Endothelial cell (in vitro differentiated cells): ENCODE measurements around the gene CMTM6. TPM values are rescaled to one million over a fixed set of nuclear protein-coding genes. Genes with fewer than 3 reads are reported as not detected.

Source experiments
- DNase-seq: peaks from one replicate; pipeline ENCODE4 v3.0.0; 2021; ENCODE audit warnings: low spot score
- H3K27ac Mint-ChIP-seq: one replicate; pipeline ENCODE4 v1.8.0; 2021; ENCODE audit warnings: mixed read lengths, inconsistent platforms; ENCODE audit not compliant: unreplicated experiment
- H3K27me3 Mint-ChIP-seq: one replicate; pipeline ENCODE4 v1.8.0; 2021; ENCODE audit warnings: mild to moderate bottlenecking, moderate library complexity, mixed read lengths, inconsistent platforms; ENCODE audit not compliant: unreplicated experiment
- H3K36me3 Mint-ChIP-seq: one replicate; pipeline ENCODE4 v1.8.0; 2021; ENCODE audit warnings: mild to moderate bottlenecking, low read depth, mixed read lengths, inconsistent platforms; ENCODE audit not compliant: unreplicated experiment
- H3K4me1 Mint-ChIP-seq: one replicate; pipeline ENCODE4 v1.8.0; 2021; ENCODE audit warnings: mild to moderate bottlenecking, mixed read lengths, inconsistent platforms; ENCODE audit not compliant: unreplicated experiment
- H3K4me3 Mint-ChIP-seq: one replicate; pipeline ENCODE4 v1.8.0; 2021; ENCODE audit warnings: mild to moderate bottlenecking, mixed read lengths, inconsistent platforms; ENCODE audit not compliant: unreplicated experiment
- H3K9me3 Mint-ChIP-seq: one replicate; pipeline ENCODE4 v1.8.0; 2021; ENCODE audit warnings: mixed read lengths, inconsistent platforms; ENCODE audit not compliant: unreplicated experiment
- total RNA-seq: library from RNA; stranded (reverse); fragmentation: NEBNext Ultra II Directional; extraction: Animal tissue kit (Norgen Biotek cat#: 25700); gene quantifications from one replicate; pipeline ENCODE4 v1.2.1, GENCODE V29; 2021; ENCODE audit not compliant: unreplicated experiment
- TF ChIP-seq, protein P1 (sequence below): fragments of 200-600 bp; sonication (generic); IDR thresholded peaks from one replicate; pipeline ENCODE4 v1.5.0; 2021; ENCODE audit warnings: antibody characterized with exemption; ENCODE audit not compliant: unreplicated experiment

CMTM6 gene
- total RNA-seq, 1 donor from 2014 or later = 59.9 TPM

DNA sequence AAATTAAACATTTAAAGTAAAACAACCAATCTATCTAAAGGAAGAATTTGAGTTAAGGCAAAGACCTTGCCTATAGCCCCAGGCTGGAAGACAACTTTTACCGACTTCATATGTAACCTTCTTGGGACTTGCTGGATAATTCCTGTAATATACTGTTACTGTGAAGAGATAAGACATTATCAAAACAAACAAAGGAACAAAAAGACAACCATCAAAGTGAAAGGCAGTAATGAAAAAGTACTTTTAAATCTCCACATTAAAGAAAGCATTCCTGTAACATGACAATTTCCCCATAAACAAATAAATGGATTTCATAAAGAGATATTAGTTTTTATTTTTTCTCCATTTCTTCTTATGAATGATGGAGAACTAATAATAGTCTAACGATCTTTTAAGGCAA, 2.4 kb downstream of the CMTM6 start:
- TF ChIP-seq, protein P1, sequence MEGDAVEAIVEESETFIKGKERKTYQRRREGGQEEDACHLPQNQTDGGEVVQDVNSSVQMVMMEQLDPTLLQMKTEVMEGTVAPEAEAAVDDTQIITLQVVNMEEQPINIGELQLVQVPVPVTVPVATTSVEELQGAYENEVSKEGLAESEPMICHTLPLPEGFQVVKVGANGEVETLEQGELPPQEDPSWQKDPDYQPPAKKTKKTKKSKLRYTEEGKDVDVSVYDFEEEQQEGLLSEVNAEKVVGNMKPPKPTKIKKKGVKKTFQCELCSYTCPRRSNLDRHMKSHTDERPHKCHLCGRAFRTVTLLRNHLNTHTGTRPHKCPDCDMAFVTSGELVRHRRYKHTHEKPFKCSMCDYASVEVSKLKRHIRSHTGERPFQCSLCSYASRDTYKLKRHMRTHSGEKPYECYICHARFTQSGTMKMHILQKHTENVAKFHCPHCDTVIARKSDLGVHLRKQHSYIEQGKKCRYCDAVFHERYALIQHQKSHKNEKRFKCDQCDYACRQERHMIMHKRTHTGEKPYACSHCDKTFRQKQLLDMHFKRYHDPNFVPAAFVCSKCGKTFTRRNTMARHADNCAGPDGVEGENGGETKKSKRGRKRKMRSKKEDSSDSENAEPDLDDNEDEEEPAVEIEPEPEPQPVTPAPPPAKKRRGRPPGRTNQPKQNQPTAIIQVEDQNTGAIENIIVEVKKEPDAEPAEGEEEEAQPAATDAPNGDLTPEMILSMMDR = no peak
- peak overlapping the region; percentile 11 for H3K27ac Mint-ChIP-seq
- peak overlapping the region; percentile 100 for H3K4me3 Mint-ChIP-seq
- H3K27me3 Mint-ChIP-seq = peaks cover 9% of the 10 kb centered on the region
- peaks cover 19% of the 10 kb centered on the region for H3K36me3 Mint-ChIP-seq
- no peak for DNase-seq
- H3K9me3 Mint-ChIP-seq = no peaks in the 10 kb centered on the region
- peaks cover 49% of the 10 kb centered on the region for H3K4me1 Mint-ChIP-seq

DNA sequence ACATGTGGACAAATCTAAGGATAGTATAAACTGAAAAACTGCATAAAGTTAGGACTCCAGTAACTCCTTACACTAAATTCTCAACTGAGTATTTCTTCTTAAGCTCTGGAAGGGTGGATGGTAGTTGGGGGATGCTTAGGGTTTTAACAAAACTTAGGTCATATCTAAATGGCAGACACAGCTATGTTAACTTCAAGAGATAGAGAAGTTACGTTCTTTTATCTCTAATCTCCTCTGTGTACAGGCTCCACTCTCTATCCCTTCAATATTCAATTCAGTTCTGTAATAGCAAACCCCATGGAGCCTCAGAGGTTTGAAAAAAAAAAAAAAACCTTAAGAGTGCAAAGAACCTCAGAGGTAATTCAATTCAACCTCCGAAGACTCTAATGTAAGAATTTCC, 3.1 kb downstream of the CMTM6 start:
- H3K4me1 Mint-ChIP-seq = peaks cover 52% of the 10 kb centered on the region
- no peak overlapping the region for H3K27ac Mint-ChIP-seq
- DNase-seq = no peak
- H3K4me3 Mint-ChIP-seq = no peak overlapping the region
- H3K27me3 Mint-ChIP-seq = peaks cover 9% of the 10 kb centered on the region
- no peaks in the 10 kb centered on the region for H3K9me3 Mint-ChIP-seq
- peaks cover 19% of the 10 kb centered on the region for H3K36me3 Mint-ChIP-seq
- TF ChIP-seq, protein P1 = no peak

DNA sequence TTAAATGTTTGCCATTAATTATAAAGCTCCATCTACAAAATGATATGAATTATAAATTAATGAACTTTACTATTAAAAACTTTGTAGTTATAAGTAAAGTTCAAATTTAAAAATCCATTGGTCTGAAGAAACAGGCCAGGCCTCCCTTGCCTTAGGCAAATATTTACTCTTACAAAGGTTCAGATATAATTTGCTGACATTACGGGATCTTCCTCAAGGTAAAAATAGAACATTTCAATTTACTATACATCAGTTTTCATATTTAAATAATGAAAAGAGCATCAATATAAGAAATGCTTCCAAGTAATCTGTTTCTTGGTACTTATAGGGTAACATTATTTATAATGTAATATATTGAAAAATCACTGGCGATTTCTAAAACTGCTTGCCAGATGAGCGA, 3.7 kb downstream of the CMTM6 start:
- DNase-seq = no peak
- peaks cover 17% of the 10 kb centered on the region for H3K36me3 Mint-ChIP-seq
- no peak overlapping the region for H3K27ac Mint-ChIP-seq
- H3K9me3 Mint-ChIP-seq = no peaks in the 10 kb centered on the region
- H3K27me3 Mint-ChIP-seq = peaks cover 9% of the 10 kb centered on the region
- TF ChIP-seq, protein P1 = no peak
- no peak overlapping the region for H3K4me3 Mint-ChIP-seq
- peaks cover 49% of the 10 kb centered on the region for H3K4me1 Mint-ChIP-seq

DNA sequence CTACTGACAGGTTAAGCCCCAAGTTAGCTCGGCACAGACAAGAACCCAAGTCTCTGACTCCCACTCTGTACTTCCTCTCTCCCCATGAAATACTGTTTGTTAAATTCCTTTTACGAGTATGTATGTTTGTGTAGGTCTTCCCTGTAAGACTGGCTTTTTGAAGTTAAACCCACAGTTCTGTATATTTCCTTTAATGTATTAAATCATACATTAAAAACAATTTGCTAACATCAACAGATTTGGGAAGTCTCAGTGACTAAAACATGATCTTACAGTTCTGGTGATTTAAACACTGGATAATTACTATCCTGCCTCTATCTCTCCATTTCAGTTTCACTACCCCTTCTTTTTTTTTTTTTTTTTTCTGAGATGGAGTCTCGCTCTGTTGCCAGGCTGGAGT, 4.4 kb downstream of the CMTM6 start:
- peaks cover 16% of the 10 kb centered on the region for H3K36me3 Mint-ChIP-seq
- peak overlapping the region; percentile 35 for H3K4me3 Mint-ChIP-seq
- H3K4me1 Mint-ChIP-seq = peaks cover 43% of the 10 kb centered on the region
- TF ChIP-seq, protein P1 = no peak
- DNase-seq = no peak
- peak overlapping the region; percentile 8 for H3K27ac Mint-ChIP-seq
- H3K27me3 Mint-ChIP-seq = peaks cover 9% of the 10 kb centered on the region
- no peaks in the 10 kb centered on the region for H3K9me3 Mint-ChIP-seq

DNA sequence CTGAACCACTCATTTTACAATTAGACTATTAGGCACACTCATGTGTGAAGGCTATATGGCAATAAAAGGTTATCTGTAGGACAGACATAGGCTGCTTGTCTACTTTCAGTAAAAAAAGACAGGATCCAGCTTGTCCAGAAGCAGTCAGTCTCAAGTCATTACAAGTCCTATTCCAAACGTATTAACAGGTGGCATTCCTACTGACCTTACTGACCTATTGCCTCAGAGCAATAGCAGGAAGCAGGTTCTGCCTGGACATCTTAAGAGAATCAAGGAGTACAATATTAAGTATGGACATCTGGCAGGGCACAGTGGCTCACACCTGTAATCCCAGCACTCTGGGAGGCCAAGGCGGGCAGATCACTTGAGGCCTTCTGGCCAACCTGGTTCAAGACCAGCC, 7.0 kb downstream of the CMTM6 start:
- H3K9me3 Mint-ChIP-seq = no peaks in the 10 kb centered on the region
- peaks cover 1% of the 10 kb centered on the region for H3K27me3 Mint-ChIP-seq
- TF ChIP-seq, protein P1 = no peak

More for the DNA sequence above, 7.0 kb downstream of the CMTM6 start:
- Mint-ChIP-seq H3K4me1 (peaks cover 32% of the 10 kb centered on the region), H3K27ac (no peak overlapping the region), H3K4me3 (peak overlapping the region; percentile 47), H3K36me3 (peaks cover 10% of the 10 kb centered on the region)
- DNase-seq = no peak
